GM10266 (cell line): ENCODE results near the gene LATS2.
"Not testable (repeated sequence)": the region's sequence is repeated elsewhere in the genome, so short reads cannot be mapped to it uniquely, and the experiment has no call there.

Experiments
- DNase-seq: peaks from one replicate; pipeline ENCODE4 v3.0.0; 2012; ENCODE audit errors: extremely low spot score
- TF ChIP-seq, protein P1 (sequence below): IDR thresholded peaks from 2 replicates; pipeline ENCODE4 v1.5.1; 2012; ENCODE audit warnings: mild to moderate bottlenecking, low read depth; ENCODE audit not compliant: control insufficient read depth, insufficient read depth; ENCODE audit errors: missing control alignments

The LATS2 gene

DNA sequence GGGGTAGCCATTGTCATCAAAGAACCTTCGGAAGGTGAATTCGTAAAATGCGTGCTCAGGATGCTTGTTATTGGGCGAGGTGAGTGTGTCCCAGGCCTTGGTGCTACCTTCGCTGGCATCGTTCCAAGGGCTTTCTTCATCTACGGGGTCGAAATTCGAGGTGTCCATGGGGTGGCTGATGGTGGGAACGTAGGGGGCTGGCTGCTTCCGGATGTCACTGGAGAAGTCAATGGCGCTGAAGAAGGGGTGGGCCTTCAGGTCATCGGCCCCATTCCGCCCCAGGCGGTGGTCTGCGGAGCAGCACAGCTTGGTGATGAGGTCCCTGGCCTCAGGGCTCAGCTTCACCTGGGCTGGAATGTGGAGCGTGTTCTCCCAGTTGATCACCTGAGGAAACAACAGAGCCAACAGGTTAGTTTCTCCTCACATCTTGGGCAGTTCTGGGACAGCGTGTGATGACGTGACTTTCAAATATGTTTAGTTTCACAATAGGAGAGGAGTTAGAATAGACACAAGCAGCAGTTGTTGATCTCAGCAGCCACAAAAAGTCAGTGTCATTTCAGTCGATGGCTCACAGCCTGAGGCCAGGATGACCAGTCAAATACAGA lies 86.3 kb downstream of the LATS2 start:
- TF ChIP-seq, protein P1, sequence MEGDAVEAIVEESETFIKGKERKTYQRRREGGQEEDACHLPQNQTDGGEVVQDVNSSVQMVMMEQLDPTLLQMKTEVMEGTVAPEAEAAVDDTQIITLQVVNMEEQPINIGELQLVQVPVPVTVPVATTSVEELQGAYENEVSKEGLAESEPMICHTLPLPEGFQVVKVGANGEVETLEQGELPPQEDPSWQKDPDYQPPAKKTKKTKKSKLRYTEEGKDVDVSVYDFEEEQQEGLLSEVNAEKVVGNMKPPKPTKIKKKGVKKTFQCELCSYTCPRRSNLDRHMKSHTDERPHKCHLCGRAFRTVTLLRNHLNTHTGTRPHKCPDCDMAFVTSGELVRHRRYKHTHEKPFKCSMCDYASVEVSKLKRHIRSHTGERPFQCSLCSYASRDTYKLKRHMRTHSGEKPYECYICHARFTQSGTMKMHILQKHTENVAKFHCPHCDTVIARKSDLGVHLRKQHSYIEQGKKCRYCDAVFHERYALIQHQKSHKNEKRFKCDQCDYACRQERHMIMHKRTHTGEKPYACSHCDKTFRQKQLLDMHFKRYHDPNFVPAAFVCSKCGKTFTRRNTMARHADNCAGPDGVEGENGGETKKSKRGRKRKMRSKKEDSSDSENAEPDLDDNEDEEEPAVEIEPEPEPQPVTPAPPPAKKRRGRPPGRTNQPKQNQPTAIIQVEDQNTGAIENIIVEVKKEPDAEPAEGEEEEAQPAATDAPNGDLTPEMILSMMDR, result no peak
- DNase-seq, result no peak

DNA sequence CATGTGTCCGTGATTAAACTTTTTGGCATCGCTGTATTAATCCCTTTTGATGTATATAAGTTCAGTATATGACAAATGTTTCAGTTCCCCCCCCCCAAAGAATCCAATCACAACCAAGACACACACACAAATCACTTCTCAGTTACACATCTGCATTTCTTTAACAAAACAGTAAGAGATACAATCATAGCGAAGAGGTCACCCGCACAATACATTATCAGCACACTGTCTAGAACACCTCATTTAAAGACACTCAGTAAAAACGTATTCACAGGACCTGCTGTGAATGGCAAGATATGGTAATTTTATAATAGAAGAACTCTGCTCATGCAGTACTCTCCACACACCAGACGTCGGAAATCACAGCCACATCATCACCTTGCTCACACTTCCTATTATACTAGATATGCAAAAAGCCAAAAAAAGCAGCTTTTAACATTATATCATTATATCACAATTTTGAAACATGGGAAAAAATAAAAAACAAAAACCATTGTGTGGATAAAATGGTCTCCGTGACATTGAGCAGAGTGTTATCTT lies 87.4 kb downstream of the LATS2 start:
- TF ChIP-seq, protein P1, result no peak
- no peak for DNase-seq

DNA sequence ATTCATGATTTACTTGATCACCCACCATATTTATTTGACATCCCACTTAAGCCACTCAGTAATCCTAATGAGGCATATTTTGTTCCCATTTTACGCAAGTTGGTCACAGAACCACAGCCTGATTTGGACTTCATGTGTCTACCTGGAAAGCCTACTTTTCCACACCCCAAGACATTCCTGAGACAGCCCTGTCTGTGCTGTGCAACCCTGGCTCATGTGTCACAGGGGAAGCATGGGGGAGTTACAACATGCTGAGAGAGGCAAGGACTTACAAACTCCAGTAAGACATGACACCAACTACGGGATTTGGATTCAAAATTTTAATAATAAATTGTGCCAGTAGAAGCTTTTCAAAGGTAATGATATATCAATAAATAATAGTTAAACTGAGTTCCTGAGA lies 88.7 kb downstream of the LATS2 start:
- no peak for DNase-seq
- TF ChIP-seq, protein P1, result no peak

DNA sequence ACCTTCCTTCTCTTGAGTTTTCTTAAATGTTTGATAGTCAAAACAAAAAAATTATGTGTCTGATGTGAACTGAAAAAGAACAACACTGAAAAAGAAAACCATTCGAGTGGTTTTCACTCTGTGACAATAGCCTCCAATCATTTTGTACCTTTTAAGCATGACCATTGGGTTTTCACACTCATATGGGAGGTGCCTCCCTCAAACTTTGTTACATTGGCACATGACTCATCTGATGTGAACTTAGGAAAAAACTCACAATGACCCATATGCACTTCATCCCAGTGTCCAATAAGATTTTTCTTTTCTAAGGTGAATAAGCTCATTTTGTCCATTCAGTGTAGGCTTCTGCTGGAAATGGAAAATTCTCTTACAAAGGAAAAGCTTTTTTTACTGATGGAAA lies 92.2 kb downstream of the LATS2 start:
- TF ChIP-seq, protein P1, result no peak
- DNase-seq, result no peak

DNA sequence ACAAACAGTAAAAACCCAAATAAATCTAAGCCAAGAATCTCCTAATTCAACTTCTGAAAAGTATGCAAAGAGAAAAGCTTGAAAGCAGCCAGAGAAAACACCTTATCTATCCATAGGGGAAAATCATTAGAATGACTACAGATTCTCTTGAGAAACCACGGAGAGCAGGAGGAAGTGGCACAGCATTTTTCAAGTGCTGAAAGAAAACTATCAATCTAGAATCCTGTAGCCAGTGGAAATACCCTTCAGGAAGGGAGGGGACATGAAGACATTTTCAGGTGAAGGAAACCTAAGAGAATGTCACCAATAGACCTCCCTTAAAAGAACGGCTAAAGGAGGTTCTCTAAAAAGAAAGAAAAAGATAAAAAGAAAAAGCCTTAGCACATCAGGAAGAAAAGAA lies 92.6 kb downstream of the LATS2 start:
- TF ChIP-seq, protein P1, result no peak
- DNase-seq, result no peak

DNA sequence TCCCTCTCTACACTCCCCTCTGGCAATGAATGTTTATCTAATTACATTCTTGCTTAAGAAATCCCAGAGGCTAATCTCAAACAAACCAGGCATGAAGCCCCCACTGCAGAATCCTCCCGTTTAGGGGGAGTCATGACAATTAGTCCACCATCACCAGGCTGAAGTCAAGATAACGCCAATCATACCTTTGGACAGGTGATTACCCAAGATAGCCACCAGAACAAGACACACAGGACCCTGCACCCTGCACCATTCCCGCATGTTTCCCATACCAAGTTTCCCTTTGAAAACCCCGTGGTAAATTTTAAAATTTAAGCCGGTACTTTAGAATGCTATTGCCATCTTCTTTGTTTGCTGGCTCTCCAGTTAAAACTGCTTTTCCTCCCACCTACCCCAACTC lies 94.0 kb downstream of the LATS2 start:
- TF ChIP-seq, protein P1, result no peak
- no peak for DNase-seq

DNA sequence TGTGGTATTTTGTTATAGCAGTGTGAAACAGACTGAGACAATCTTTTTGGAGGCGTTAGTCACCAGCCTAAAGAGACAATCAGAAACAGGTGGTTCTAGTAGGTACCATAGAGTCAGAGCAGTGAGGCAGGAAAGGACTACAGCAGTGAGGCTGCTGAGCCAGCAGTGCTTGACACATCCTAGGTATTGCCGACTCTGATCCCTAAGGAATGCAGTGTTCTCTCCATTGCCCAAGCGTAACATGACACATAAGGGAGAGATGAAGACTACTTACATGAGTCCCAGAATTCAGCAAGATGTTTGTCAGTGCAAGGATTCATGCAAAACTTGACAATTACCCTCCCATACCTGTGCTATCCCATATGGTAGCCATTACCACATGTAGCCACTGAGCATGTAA lies 96.5 kb downstream of the LATS2 start:
- TF ChIP-seq, protein P1, result no peak
- no peak for DNase-seq

DNA sequence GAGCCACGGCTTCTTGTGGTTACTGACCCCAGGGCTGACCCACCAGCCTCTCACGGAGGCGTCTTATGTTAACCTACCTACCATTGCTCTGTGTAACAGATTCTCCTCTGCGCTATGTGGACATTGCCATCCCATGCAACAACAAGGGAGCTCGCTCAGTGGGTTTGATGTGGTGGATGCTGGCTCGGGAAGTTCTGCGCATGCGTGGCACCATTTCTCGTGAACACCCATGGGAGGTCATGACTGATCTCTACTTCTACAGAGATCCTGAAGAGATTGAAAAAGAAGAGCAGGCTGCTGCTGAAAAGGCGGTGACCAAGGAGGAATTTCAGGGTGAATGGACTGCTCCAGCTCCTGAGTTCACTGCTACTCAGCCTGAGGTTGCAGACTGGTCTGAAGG lies 99.7 kb downstream of the LATS2 start:
- not testable (repeated sequence) for DNase-seq
